Panc1 (cell line): ENCODE results near the gene DNAH9. TPM values are rescaled to one million over a fixed set of nuclear protein-coding genes. Genes with fewer than 3 reads are reported as not detected.
"Not testable (repeated sequence)": the region's sequence is repeated elsewhere in the genome, so short reads cannot be mapped to it uniquely, and the experiment has no call there.

Experiments
- ATAC-seq: fragments of 200-7000 bp; cut with Tn5 transposase; 2 replicates; pipeline ENCODE4 v1.9.1; 2020; ENCODE audit warnings: mild to moderate bottlenecking, moderate library complexity
- BruUV-seq: library from RNA; stranded (reverse); fragments of 400-500 nt; replicated peaks from 2 replicates; lab custom pipeline; 2021; lab: Mats Ljungman, UMichigan
- CTCF ChIA-PET: fragments of 300-600 bp; sonication (Branson Sonifier 250); formaldehyde crosslinking; loops from one replicate; lab custom pipeline; 2022; ENCODE audit warnings: antibody characterized with exemption; lab: Charles Lee
- POLR2A ChIA-PET: fragments of 300-600 bp; sonication (Branson Sonifier 250); formaldehyde crosslinking; loops from one replicate; lab custom pipeline; 2022; ENCODE audit warnings: antibody characterized with exemption; lab: Charles Lee
- DNase-seq: peaks from one replicate; pipeline ENCODE4 v3.0.0-alpha.2; 2010; ENCODE audit warnings: low read depth, low spot score
- H3K27ac ChIP-seq: 2 replicates; pipeline ENCODE4 v1.5.1; 2011; ENCODE audit warnings: mild to moderate bottlenecking, low read length, inconsistent platforms
- H3K27me3 ChIP-seq: fragments of 200-500 bp; sonication (Bioruptor generic); 2 replicates; pipeline ENCODE4 v1.6.0; 2014; ENCODE audit warnings: low read length, inconsistent platforms; ENCODE audit not compliant: control insufficient read depth, insufficient read depth
- H3K36me3 ChIP-seq: fragments of 200-500 bp; sonication (Bioruptor generic); 2 replicates; pipeline ENCODE4 v1.5.1; 2014; ENCODE audit warnings: inconsistent platforms, mild to moderate bottlenecking, low read length, moderate library complexity; ENCODE audit not compliant: control insufficient read depth, insufficient read depth
- H3K4me1 ChIP-seq: 2 replicates; pipeline ENCODE4 v1.5.1; 2011; ENCODE audit warnings: inconsistent platforms, mild to moderate bottlenecking, low read length, moderate library complexity; ENCODE audit not compliant: control insufficient read depth, insufficient read depth
- H3K4me3 ChIP-seq, 2 experiments: 2 replicates each; pipeline ENCODE4 v1.5.1; 2011 to 2012; ENCODE audit warnings: low read depth in 2 of 2, low read length in 2 of 2, mild to moderate bottlenecking in 2 of 2, inconsistent platforms in 1 of 2, moderate library complexity in 1 of 2
- H3K9me3 ChIP-seq: fragments of 200-500 bp; sonication (Bioruptor generic); 2 replicates; pipeline ENCODE4 v1.5.1; 2014; ENCODE audit warnings: low read depth, mild to moderate bottlenecking, inconsistent platforms, low read length, moderate library complexity; ENCODE audit not compliant: control insufficient read depth, insufficient read depth
- POLR2AphosphoS5 ChIP-seq: IDR thresholded peaks from 2 replicates; pipeline ENCODE4 v1.6.1; 2012; ENCODE audit warnings: mild to moderate bottlenecking, low read depth, low read length, moderate library complexity
- SIN3A ChIP-seq: IDR thresholded peaks from 2 replicates; pipeline ENCODE4 v1.6.1; 2012; ENCODE audit warnings: low read depth, mild to moderate bottlenecking, low read length, moderate library complexity, borderline replicate concordance; ENCODE audit not compliant: insufficient read depth
- TCF7L2 ChIP-seq: IDR thresholded peaks from 2 replicates; pipeline ENCODE4 v1.6.1; 2011; ENCODE audit warnings: mild to moderate bottlenecking, low read depth, low read length, inconsistent platforms
- in situ Hi-C: cut with HindIII; loops from 2 replicates; pipeline ENCODE4 v1.10.0; 2016; ENCODE audit warnings: low sequenced_read_pairs, low pct_unique_long_range_greater_than_20kb
- intact Hi-C: fragments of 100-400 bp; cut with micrococcal nuclease; formaldehyde crosslinking; loops from one replicate; pipeline ENCODE4 v1.10.0; 2022; ENCODE audit not compliant: unreplicated experiment
- total RNA-seq: library from RNA; stranded (reverse); gene quantifications from one replicate; pipeline ENCODE4 v1.2.1, GENCODE V29; 2021; ENCODE audit not compliant: unreplicated experiment
- TF ChIP-seq, protein P1 (sequence below): fragments of 450-650 bp; IDR thresholded peaks from 2 replicates; pipeline ENCODE4 v1.5.1; 2017; ENCODE audit warnings: mild to moderate bottlenecking
- TF ChIP-seq, protein P2 (sequence below), 2 experiments: IDR thresholded peaks; 2 replicates each; pipeline ENCODE4 v1.6.1; 2011 to 2012; ENCODE audit warnings: low read depth in 2 of 2, control low read depth in 1 of 2, low read length in 1 of 2, mild to moderate bottlenecking in 1 of 2, moderate library complexity in 1 of 2; ENCODE audit not compliant: insufficient read depth in 1 of 2

The DNAH9 gene
- total RNA-seq, 1 experiment from 2014 or later: not detected

DNA sequence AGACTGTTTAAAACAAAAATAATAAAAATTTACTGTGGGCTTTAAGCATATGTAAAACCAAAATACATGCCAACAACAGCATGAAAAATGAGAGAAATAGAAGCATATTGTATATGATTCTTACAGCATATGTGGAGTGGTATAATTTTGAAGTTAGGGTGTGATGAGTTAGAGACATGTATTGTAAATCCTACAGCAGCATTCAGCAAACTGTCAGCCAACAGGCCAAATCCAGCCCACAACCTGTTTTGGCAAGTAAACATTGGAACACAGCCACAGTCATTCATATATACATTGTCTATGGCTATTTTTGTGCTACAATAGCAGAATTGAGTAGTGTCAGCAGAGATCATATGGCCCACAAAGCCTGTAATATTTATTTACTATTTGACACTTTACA, 356.7 kb downstream of the DNAH9 start:
- TF ChIP-seq, protein P1, sequence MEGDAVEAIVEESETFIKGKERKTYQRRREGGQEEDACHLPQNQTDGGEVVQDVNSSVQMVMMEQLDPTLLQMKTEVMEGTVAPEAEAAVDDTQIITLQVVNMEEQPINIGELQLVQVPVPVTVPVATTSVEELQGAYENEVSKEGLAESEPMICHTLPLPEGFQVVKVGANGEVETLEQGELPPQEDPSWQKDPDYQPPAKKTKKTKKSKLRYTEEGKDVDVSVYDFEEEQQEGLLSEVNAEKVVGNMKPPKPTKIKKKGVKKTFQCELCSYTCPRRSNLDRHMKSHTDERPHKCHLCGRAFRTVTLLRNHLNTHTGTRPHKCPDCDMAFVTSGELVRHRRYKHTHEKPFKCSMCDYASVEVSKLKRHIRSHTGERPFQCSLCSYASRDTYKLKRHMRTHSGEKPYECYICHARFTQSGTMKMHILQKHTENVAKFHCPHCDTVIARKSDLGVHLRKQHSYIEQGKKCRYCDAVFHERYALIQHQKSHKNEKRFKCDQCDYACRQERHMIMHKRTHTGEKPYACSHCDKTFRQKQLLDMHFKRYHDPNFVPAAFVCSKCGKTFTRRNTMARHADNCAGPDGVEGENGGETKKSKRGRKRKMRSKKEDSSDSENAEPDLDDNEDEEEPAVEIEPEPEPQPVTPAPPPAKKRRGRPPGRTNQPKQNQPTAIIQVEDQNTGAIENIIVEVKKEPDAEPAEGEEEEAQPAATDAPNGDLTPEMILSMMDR: no peak
- no peak for TF ChIP-seq SIN3A
- no peak for TF ChIP-seq POLR2AphosphoS5
- TF ChIP-seq, protein P2, sequence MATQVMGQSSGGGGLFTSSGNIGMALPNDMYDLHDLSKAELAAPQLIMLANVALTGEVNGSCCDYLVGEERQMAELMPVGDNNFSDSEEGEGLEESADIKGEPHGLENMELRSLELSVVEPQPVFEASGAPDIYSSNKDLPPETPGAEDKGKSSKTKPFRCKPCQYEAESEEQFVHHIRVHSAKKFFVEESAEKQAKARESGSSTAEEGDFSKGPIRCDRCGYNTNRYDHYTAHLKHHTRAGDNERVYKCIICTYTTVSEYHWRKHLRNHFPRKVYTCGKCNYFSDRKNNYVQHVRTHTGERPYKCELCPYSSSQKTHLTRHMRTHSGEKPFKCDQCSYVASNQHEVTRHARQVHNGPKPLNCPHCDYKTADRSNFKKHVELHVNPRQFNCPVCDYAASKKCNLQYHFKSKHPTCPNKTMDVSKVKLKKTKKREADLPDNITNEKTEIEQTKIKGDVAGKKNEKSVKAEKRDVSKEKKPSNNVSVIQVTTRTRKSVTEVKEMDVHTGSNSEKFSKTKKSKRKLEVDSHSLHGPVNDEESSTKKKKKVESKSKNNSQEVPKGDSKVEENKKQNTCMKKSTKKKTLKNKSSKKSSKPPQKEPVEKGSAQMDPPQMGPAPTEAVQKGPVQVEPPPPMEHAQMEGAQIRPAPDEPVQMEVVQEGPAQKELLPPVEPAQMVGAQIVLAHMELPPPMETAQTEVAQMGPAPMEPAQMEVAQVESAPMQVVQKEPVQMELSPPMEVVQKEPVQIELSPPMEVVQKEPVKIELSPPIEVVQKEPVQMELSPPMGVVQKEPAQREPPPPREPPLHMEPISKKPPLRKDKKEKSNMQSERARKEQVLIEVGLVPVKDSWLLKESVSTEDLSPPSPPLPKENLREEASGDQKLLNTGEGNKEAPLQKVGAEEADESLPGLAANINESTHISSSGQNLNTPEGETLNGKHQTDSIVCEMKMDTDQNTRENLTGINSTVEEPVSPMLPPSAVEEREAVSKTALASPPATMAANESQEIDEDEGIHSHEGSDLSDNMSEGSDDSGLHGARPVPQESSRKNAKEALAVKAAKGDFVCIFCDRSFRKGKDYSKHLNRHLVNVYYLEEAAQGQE (IDR thresholded peaks at IDR 0.05; ENCODE audit: insufficient read depth in 1 of 2, low read depth in 2 of 2, low read length in 1 of 2): no peak
- TF ChIP-seq TCF7L2: no peak
- in situ Hi-C loops (no loop called here), intact Hi-C loops (no loop called here)
- Histone ChIP-seq H3K36me3 (no peaks in the 10 kb centered on the region), H3K27me3 (no peaks in the 10 kb centered on the region), H3K9me3 (peaks cover 6% of the 10 kb centered on the region; the same call in 1 of the 2 replicates), H3K4me3 (no peak overlapping the region), H3K4me1 (no peaks in the 10 kb centered on the region), H3K27ac (no peak overlapping the region)
- ATAC-seq (no peak), DNase-seq (no peak)
- ChIA-PET POLR2A (no interaction called here), CTCF (no interaction called here)
- BruUV-seq: no TSS peak

DNA sequence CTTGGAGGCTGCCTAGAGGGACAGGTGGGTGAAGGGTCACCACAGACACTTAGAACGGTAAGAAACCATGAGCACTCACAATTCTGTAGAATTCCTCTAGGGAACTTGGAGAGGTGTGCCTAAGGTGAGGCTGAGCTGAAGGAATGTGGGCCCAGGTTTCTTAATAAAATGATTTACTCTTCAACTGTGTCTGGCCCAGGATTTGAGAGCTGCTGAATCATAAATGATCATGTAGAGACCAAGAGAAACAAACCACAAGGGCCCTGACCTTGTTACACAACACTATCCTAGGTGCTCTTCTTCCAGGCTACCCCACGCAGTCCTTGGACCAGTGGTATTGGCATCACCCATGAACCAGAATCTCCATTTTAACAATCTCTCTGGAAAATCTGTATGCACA, 371.3 kb downstream of the DNAH9 start:
- no peaks in the 10 kb centered on the region for H3K27me3 ChIP-seq
- ATAC-seq: no peak
- in situ Hi-C loops (no loop called here), intact Hi-C loops (no loop called here)
- TF ChIP-seq, protein P1: no peak
- CTCF ChIA-PET: no interaction called here
- no peaks in the 10 kb centered on the region for H3K36me3 ChIP-seq
- no peak overlapping the region for H3K27ac ChIP-seq
- H3K4me1 ChIP-seq: no peaks in the 10 kb centered on the region
- DNase-seq: no peak
- BruUV-seq: no TSS peak
- H3K9me3 ChIP-seq: 0 out of 2 replicates have a peak, but pooled peaks cover 4% of the 10 kb centered on the region
- POLR2A ChIA-PET: no interaction called here
- H3K4me3 ChIP-seq: no peak overlapping the region

DNA sequence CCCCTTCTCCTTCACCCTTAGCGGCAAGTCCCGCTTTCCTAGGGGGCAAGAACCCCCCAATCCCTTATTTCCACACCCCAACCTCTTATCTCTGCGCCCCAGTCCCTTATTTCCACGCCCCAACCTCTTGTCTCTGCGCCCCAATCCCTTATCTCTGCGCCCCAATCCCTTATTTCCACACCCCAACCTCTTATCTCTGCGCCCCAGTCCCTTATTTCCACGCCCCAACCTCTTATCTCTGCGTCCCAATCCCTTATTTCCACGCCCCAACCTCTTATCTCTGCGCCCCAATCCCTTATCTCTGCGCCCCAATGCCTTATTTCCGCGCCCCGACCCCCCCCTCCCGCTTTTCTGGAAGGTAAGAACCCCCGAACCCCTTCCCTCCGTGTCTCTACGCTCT, 374.5 kb downstream of the DNAH9 start:
- in situ Hi-C loops, H3K27me3 ChIP-seq, H3K9me3 ChIP-seq, H3K4me1 ChIP-seq, BruUV-seq, POLR2A ChIA-PET, intact Hi-C loops, H3K4me3 ChIP-seq, DNase-seq, H3K27ac ChIP-seq, CTCF ChIA-PET, ATAC-seq, H3K36me3 ChIP-seq: not testable (repeated sequence)
